Fibroblast of gingiva (primary cell): ENCODE measurements around the gene TXNRD3.

ENCODE experiments used
- DNase-seq: peaks from one replicate; pipeline ENCODE4 v3.0.0-alpha.2; 2011; ENCODE audit warnings: low read depth

The TXNRD3 gene

DNA sequence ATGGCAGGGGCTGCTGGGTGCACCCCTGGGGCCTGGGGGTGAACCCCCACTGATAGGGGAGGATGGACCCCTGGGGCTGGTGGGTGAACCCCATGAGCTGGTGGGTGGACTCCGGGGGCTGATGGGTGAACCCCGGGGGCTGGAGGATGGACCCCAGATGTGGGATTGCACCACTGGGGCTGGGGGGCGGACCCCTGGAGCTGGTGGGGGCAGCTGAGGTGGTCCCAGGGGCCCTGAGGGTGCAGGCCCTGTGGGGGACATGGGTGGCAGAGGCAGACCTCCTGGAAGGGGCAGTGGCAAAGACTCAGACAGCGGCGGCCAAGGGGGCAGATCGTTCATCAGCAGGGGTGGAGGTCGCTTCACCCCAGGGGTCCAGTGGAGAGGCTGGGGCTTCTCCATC lies 17.4 kb upstream of the TXNRD3 start:
- no peak for DNase-seq

GRCh38 chr3:126671521-126671920 lies 16.6 kb upstream of the TXNRD3 start:
- no peak for DNase-seq

DNA sequence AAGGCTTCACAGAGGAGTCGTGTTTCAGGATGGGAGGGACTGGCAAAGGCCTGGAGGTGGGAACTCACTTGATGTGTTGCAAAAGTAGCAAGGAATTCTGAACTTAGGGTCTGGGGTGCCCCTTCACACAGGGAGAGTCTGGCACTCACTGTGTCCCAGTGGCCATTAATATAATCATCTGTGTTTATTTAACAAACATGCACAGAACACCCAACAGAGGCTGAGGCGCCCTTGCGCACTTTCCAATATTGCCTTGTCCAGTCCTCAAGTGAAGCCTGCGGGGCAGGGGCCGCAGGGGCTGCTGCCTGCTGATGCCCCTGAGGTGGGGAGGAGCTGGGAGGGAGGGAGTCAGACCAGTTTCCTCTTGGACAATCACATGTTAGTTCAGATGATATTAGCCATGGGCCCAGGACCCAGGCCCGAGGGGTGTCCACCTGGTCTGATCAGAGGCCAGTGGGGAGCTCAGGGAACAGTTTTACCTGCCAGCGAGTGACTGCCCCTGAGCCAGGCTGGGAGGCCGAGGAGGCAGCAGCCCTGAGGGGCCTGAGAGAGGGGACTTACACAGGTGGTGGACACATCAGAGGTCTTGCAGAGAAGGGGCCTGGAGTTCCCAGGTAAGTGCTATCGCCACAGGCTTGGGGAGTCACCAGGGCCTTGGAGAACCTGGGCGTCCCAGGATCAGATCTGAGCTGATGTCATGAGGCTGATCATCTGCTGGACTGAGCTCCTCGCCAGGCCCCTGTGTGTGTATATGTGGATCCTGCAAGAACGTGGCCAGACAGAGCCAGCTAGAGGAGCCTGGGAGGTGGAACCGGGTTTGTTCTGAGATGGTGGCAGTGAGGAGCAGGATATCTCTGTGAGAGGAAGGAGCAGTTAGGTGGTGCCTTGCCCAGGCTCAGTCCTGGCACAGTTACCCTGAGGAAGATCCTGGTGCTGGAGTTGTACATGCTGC lies 13.8 kb upstream of the TXNRD3 start:
- DNase-seq: no peak

DNA sequence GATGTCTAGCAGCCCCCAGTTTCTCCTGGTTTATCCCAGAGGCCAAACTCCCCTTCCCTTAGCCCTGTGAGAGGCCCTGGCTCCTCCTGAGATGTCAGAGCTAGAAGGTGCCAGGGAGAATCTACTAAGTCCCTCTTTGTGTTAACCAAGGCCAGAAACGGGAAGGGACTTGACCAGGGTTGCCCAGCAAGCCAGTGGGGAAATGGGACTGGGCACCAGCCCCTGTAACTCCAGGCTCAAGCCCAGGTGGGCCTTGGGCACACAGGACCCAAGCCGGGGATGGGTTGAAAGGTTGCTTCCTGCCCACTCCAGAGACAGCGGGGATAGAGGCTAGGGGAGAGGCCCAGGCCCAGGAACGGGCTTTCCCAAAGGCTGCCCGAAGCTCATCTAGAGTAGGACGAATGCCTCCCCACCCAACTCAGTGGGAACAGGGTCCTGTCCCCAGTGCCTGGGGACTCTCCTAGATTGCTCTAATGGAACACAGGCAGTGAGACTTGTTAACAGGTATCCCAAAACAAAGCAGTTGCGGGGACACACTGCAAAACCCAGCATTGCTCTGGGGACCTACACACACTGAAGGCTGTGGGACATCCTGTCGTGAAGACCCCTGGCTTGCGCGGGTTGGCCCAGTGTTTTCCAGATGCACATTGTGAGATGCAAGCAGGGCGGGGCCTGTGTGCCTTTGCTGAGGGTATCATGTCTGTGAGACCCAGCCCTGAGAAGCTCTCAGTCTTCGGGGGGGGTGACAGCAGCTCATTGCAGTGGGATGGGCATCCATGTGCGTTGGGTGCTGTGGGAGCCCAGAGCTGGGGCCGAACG lies 12.9 kb upstream of the TXNRD3 start:
- DNase-seq: no peak

GRCh38 chr3:126666658-126667528 lies 12.0 kb upstream of the TXNRD3 start:
- no peak for DNase-seq

DNA sequence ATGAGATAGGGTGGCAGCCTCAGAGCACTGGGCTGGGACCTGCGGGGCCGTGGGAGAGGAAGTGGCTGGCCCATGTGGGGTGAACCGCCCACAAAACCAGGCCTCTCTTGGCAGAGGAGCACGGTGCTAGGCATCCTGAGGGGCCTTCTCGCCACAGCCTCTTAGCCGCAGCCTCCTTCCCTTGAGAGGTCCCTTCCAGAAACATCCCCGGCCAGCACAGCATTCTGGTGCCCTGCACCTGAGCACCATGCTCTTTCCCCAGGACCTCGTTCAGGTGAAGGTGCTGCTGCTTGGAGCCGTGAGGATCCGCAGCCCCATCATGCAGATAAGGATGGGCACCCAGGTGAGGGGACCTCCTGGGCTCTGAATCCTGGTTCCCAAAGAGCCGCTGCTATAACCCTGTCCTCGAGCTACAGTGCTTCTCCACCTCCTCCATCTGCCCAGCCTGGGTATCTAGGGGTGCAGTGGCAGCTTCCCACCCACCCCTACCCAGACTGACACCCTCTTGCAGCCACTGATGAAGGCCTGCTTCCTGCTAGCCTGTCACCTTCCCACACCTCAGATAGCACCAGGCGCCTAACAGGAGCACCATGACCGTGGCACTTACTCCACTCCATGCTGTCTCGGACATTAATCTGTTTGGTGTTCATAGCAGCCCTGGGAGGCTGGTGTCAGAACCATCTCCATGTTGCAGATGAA lies 11.2 kb upstream of the TXNRD3 start:
- no peak for DNase-seq

DNA sequence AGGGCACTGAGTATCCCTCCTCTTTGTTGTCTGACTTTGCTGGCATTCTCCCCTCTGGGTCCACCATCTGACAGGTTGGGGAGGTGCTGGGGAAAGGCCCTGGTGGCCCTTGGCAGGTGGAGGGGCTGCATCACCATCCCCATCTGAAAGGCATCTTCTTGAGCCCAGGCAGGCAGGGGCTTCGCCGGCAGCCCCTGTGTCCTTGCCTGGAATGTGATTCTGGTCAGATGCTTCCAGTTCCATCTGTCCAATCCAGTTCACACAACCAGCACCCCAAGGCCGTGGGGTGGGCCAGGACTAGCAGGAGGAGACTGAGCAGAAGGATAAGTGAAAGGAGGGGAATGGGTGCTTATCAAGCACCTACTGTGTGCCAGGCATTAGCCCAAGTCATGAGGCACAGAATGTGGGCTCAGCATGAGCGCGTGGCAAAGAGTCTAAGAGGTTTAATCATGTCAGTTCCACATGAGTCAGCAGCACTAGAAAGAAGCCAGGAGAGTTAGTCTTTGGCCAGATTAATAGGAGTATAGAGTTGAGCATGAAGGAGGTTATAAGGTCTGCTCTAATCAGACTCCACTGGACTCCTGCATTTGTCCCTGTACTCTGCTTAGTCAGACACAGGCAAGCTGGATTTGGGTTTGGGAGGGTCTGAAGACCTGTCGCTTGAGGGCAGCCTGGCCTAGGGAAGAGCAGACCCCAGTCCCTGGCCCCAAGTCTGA lies 10.5 kb upstream of the TXNRD3 start:
- no peak for DNase-seq

DNA sequence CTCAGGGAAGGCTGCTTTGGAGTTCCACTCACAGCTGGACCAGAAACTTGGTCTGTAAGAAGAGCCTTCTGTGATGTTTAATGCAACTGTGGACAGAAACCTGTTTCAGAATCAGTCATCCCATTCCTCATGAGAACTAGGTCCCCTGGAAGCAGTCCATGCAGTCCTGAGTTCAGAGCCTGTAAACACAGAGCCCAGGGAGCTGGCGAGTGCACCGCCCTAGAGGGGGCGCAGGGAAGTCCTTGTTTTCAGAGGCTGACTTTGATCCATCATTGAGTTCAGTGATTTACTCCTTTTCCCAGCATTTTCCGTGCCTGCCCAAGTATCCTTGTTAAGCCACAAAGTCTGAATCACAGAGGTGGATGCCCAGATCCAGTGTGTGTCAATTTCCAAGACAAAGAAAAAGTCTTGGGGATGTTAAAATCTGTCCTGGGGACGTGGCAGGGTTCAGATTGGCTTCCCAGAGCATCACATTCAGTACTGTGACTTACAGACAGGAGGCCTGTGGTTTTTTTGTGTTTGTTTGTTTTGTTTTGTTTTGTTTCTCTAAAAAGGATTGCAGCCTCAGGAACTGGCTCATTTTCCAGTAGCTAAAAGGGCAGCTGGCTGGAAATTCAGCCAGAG lies 9.8 kb upstream of the TXNRD3 start:
- DNase-seq: peak; percentile 70

DNA sequence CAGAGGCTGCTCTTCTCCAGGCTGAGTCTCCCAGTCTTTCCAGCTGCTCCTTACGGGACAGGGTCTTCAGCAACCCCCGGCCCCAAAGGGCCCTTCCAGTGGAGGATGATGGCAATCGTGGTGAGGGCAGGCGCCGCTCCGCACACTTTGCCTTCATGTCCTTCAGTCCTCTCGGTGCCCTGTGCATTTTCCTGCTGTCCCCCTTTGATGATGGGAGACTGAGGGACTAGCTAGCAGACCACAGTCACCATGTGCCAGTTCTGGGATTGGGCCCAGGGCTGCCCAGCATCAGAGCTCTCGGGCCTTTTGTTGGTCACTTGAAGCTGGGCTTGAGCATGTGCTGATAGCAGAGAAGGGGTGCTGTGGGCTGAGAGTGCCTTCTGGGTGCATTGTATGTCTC lies 8.8 kb upstream of the TXNRD3 start:
- no peak for DNase-seq

- no peak for DNase-seq
Observed at GRCh38 chr3:126663257-126663656, 8.3 kb upstream of the TXNRD3 start.

GRCh38 chr3:126661532-126662364 lies 6.8 kb upstream of the TXNRD3 start:
- DNase-seq: no peak

DNA sequence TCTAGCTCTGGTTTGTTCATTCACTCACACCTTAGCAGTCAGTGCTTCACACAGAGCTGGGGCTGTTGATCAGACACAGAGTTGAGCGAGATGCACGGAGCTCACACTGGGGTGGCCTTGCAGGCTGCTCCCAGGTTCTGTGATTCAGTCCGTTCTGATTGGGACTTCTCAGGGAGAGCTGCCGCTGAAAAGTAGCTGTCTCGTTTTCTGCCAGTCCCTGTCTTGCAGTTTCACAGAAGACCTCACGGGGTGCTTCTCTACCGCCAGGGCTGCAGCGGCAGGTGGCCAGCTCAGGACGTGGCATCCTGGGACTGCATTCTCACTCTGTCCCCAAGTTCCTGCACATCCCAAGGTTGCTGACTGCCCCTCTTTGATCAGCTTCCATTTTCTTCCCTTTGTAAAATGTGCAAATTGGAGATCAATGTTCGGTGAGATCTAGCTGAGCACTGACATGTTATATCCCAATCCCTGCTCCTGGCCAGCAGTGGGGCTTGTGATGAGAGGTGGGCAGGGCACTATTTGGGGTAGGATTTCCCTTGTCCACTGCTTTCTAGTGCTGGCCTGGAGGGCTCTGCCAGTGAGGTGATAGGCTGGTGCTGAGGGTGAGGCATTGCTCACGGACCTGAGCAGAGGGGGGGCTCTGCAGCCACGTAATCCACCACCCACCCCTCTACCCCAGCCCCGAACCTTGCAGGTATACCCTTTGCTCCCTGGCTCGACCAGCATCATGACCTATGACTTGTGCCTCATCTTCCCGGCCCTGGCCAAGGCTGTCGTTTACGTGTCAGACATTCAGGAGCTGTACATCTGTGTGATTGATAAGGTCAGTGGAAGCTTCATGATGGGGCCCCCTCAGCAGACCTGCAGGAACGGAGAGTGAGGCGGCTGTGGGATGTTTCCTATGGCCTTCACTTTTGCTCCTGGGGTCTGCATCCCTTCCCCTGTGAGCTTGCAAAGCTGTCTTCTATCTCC lies 5.3 kb upstream of the TXNRD3 start:
- no peak for DNase-seq

DNA sequence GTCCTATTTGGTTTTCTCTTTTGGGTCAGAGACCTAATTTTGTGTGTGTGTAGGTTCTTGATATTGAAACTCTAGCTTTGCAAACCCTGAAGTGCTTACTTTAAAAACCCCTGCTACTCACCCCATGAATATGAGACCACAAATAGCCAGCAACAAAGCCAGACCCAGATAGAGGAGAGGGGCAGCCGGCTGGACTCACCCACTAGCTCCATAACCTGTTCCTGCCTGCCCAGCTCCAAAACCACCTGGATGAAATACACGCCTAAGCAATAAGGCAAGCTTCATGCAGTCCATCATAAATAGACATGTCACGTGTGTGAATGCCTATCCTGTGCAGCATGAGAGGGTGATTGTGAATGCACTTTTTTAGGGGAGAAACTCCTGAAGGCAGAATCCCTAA lies 3.7 kb upstream of the TXNRD3 start:
- DNase-seq: no peak

DNA sequence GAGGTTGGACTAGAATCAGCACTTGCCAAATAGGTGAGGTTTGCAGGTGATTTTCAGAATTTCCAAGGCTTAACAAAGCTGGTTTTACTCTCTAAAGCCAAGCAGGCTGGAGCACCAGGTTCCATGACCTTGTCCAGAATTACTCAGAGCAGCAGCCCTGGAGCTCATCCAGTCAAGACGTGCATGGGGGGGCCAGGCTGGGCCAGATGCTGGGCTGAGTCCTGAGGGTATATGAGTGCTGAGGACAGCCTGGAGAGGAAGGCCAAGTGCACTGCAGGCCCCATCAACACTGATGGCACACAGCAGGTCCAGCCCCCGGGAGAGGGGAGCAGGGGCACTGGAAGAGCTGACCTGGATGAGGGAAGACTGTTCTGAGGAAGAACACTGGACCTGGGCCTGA lies 3.0 kb upstream of the TXNRD3 start:
- no peak for DNase-seq

DNA sequence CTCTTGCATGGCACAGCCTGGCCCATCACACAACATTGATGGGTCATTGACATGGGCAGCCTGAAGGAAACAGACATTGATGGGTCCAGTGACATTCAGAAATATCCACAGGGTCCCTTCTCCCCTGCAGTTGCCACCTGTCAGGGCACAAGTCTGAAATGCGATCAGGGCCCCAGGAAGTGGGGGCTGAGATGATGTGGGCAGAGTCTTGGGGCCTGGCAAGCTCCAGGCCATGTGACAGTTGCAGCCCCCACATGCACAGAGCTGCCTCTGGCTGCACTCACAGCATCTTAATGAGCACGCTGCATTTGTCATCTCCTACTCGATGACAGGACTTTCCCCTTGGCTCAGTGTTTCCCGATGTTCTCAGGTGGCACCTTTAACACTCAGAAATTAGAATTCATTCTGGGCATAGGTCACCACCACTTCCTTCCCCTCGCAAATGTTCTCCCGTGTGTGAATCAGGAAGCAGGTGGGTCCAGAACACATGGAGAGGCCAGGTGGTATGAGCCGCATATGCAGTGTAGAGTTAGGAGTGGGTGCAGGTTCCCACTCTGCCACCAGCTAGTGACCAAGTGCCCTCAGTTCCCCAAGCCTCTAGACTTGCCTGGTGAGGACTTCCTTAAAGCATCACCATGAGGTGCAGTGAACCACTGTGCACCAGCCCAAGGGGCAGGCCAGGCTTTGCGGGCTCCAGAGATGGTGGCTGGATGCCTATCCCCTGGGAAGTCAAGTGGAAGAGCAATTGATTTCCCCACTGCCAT lies 1.6 kb upstream of the TXNRD3 start:
- no peak for DNase-seq

DNA sequence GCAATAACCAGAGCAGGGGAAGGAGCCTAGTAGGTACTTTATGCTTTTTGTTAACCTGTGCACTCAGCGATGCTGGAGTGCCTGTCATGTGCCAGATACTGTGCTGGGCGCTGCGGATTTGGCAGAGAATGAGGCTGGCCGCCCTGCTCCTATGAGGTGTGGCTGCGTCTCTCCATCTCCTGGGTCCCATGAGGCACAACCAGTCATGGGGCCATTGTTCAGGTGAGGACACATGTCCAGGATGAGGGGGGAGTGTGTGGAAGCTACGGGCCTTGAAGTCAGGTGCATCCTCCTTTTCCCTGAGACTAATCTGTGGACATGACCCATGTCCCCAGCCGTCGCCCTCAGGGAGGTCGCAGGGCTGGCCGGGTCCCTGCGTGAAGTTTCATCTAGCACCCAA lies 963 bp upstream of the TXNRD3 start:
- no peak for DNase-seq

- no peak for DNase-seq
Observed at GRCh38 chr3:126649556-126650092, 5.3 kb downstream of the TXNRD3 start.
